ENCODE data around the gene RPS6KA2. TPM values are rescaled to one million over a fixed set of nuclear protein-coding genes. Genes with fewer than 3 reads are reported as not detected.

Gene RPS6KA2
- total and polyA plus RNA-seq, 2 experiments from 2014 or later = 12.5 to 25.3 TPM

GRCh38 chr6:166478782-166479592, 148.1 kb downstream of the RPS6KA2 start (continued):
- TF ChIP-seq ZNF462 (CRISPR knock-in tag; IDR thresholded peaks at IDR 0.05) (no peak), CTCF (conservative IDR thresholded peaks at IDR 0.05; ENCODE audit: low read depth in 2 of 2) (no peak), REST (IDR thresholded peaks at IDR 0.05; ENCODE audit: unreplicated experiment) (no peak), ZNF114 (CRISPR knock-in tag; IDR thresholded peaks at IDR 0.05) (no peak), POLR2AphosphoS5 (IDR thresholded peaks at IDR 0.05; ENCODE audit: low read depth) (no peak)
